Pulmonary artery endothelial cell (primary cell): ENCODE results near the gene SEC14L3. TPM values are rescaled to one million over a fixed set of nuclear protein-coding genes. Genes with fewer than 3 reads are reported as not detected.
"Not testable (repeated sequence)": the region's sequence is repeated elsewhere in the genome, so short reads cannot be mapped to it uniquely, and the experiment has no call there.

ENCODE experiments used
- DNase-seq: peaks from one replicate; pipeline ENCODE4 v3.0.0-alpha.2; 2011; ENCODE audit warnings: low read depth, low spot score
- total RNA-seq: library from RNA; depleted of rRNA; stranded (reverse); fragments of >200 nt; gene quantifications from 2 replicates; pipeline ENCODE4 v1.2.3, GENCODE V29; 2014

Gene SEC14L3
- total RNA-seq, 1 donor from 2014 or later = not detected

DNA sequence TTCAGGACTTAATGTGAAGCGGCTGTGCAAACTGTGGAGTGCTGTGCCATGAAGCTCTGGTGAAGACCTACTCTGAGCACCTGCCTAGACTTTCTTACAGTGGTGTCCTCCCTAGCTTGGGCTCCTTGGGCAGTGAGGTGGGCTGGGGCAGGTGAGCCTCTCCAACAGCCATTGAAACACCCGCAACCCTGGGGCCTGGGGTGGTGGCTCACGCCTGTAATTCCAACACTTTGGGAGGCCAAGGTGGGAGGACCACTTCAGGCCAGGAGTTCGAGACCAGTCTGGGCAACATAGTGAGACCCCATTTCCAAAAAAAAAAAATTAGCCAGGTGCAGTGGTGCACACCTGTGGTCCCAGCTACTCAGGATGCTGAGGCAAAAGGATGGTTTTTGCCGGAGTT, 14.3 kb upstream of the SEC14L3 start:
- DNase-seq = no peak

DNA sequence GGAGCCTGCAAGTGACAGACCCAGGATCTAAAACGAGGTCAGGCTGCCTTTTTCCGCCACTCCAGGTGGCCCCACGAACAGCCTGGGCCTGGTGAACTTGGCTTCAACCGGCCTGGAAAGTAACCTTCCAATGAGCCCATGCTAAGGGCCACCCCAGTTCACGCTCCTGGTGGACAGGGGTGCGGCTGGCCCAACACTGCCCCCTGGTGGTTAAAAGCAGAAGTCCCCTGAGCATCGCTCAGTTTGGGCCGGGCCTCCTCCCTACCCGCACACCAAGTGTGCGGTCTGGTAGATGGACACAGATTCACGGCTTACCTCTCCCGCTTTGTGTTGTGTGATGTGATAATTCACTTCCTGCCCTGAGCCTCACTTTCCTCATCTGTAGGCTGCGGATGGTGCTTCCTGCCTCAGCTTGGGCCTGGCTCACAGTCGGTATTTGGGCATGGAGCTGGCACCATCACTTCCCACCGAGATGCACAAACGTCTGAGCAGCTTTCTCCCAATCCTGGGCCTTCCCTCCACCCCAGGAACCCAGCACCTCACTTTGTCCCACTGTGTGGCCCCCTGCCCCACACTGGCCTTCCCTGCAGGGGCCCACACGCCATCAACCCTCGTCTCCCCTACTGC, 13.7 kb upstream of the SEC14L3 start:
- no peak for DNase-seq

DNA sequence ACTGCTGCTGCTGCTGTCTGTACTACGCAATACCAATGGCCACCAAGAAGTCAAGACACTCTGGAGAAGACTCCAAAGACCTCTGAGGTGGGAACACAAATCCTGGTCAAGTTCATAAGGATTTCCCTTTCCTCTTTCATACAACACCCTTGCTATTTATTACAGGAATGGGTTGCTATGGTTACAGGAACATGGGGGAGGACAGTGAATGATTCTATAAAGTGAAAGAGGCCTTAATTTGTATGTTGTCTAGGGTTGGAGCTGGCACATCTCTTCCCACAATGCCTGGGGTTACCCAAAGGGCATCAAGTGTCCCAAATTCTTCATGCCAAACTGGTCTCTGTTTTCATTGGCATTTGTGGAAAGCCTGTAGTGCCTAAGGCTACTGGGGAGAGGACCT, 11.4 kb upstream of the SEC14L3 start:
- DNase-seq = no peak

DNA sequence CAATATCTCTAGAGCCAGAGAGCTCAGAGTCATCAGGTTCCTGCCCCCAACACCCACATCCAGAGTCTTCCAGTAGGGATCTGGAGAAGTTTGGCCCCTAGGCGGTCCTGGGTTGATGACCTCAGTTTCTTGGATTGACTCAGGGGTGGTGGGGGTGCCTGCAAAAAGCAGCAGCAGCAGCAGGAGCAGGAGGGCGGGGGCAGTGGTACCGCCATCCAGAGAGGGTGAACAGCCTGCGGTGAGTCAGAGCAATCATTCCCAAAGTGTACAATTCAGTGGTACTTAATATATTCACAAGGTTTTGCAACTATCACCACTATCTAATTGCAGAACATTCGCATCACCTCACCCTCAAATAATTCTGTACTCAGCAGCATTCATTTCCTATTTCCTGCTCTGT, 9.9 kb upstream of the SEC14L3 start:
- DNase-seq = no peak

DNA sequence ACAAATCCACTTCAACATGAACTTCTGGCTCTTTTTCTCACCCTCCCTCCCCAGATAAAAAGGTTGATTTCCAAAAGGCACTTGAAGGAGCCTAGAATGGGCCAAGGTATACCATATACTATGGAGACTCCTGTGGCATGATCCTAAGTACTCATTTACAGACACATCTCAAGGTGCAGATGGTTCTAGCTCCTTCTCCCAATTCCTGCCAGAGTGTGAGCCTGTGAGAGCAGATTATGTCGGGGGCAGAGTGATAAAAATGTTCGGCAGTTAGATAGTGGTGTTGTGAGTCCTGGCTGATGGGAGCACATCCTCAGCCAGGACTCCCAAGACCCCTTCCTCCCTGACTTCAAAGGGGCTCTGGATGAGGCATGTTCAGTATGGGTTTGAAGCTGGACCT, 8.2 kb upstream of the SEC14L3 start:
- no peak for DNase-seq

DNA sequence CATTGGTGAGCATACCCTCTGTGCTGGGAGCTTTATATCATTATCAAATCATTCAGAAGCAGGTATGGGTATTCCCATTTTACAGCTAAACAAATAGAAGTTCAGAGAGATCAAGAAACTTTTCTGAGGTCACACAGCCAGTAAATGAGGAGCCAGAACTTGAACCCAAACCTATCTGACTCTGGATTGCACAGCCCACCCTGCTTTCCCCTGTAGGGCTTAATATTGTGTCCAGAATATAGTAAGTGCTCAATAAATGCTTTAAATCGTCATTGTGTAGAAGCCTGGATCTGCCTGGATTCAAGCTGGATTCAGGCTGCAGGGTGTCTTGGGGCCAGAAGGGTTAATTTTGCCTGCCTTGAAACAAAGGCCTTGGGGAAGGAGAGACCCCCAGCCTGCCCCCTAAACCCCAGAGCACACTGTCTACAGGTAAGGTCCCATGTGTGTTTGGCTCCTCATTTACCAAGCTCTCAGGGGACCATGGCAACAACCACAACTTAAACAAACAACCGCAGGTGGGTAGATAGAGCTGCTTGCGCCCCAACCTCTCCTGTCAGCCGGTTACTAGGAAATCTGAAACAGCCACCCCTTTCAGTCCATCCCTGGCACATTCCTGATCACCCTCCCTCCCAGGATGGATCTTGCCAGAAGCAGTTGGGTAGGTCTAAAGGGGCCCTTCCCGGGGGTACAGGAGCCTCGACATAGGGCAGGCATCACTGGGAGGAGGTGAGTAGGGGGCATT, 3.0 kb upstream of the SEC14L3 start:
- DNase-seq = no peak

DNA sequence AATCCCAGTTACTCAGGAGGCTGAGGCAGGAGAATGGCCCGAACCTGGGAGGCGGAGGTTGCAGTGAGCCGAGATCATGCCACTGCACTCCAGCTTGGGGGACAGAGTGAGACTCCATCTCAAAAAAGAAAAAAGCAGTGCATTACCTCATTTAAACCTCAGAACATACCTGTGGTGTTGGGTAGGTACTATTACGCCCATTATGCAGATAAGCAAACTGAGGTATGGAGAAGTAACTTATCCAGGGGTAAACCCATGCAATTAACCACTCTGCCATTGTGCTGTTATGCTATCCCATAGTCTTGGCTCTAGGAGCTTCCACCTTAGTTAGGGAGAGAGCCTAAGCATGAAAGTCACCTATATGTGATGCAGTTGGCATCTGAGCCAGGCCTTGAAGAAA, 2.3 kb upstream of the SEC14L3 start:
- DNase-seq = no peak

DNA sequence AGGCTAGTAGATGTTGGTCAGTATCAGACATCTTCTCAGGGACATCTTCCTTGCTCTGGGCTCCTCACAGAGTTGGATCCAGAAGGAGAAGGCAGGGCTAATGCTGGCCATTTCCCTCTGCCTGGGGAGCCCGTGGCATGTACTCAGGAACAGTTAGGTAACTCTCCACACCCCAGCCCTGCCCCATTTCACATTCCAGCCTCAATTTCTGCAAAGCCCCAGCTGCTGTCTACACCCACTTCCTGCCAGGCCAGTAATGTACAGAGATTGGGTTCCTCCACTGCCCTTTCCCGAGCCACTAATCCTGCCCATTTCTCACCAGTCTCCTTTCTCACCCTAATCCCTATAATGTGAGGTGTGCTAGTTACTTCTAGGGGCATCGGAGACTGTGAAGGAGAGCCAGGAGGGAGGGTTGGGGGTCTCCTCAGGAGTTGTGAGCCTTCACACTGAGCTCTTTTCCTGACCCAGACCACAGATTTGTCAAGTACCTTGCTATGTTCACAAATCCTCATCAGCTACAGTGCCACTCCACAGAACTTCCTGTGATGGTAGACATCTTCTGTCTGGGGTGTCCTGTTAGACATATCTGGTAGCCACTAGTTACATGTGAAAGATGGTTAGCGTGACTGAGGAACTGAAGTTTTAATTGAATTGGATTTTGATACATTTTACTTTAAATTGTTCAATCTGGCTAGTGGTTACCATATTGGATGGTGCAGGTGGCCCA, 1.3 kb upstream of the SEC14L3 start:
- DNase-seq = no peak

DNA sequence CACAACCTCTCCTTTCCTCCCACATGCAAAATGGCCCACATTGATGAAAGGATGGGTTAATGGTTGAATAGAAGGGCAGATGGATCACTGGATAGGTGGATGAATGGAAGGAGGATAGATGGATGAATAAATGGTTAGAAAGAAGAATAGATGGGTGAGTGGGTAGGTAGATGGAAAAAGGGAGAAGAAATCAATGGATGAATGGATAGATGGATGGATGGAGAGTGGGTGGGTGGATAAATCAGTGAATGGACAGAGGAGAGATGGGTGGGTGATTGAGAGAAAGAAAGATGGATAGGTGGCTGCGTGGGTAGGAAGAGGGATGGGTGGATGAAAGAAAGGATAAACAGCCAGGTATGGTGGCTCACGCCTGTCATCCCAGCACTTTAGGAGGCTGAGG, 1.2 kb downstream of the SEC14L3 start:
- DNase-seq = no peak

DNA sequence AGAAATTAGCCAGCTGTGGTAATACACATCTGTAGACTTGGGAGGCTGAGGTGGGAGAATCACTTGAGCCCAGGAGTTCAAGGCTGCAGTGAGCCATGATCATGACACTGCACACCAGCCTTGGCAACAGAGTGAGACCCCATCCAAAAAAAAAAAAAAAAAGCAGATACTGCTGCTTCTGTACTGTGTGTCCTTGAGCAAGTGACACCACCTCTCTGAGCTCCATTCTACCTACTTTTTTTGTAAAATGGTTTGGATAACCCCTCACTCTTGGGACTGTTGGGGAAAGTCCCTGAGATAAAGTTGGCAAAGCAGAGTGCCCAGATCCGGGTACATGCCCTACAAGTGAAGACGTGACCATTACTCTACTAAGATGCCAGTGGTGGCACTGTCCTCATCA, 2.7 kb downstream of the SEC14L3 start:
- DNase-seq = no peak

DNA sequence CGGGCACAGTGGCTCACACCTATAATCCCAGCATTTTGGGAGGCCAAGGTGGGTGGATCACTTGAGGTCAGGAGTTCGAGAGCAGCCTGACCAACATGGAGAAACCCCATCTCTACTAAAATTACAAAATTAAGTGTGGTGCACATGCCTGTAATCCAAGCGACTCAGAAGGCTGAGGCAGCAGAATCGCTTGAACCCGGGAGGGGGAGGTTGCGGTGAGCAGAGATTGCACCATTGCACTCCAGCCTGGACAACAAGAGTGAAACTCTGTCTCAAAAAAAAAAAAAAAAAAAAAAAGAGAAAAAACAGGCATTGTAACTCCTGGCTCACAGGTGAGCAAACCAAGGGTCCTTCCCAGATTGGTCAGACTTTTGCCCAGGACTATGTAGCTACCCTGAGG, 11.3 kb downstream of the SEC14L3 start:
- not testable (repeated sequence) for DNase-seq

DNA sequence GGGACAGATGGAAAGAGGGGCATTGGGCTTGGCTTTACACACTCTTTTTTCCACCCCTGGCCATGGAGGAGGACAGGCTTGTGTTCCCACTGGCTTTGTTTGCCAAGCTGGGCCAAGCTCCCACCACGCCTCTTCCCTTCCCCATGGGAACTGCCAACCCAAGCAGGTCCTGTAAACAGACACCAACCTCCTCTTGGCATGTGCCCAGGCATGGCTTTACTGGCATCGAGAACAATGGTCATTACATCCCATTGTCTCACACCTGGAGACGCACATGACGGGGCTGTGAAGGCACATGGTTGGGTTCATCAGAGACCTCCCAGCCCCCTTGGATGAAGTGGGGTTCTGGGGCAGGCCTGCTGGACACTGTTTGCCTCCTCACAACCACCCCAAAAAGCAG, 11.7 kb downstream of the SEC14L3 start:
- no peak for DNase-seq

DNA sequence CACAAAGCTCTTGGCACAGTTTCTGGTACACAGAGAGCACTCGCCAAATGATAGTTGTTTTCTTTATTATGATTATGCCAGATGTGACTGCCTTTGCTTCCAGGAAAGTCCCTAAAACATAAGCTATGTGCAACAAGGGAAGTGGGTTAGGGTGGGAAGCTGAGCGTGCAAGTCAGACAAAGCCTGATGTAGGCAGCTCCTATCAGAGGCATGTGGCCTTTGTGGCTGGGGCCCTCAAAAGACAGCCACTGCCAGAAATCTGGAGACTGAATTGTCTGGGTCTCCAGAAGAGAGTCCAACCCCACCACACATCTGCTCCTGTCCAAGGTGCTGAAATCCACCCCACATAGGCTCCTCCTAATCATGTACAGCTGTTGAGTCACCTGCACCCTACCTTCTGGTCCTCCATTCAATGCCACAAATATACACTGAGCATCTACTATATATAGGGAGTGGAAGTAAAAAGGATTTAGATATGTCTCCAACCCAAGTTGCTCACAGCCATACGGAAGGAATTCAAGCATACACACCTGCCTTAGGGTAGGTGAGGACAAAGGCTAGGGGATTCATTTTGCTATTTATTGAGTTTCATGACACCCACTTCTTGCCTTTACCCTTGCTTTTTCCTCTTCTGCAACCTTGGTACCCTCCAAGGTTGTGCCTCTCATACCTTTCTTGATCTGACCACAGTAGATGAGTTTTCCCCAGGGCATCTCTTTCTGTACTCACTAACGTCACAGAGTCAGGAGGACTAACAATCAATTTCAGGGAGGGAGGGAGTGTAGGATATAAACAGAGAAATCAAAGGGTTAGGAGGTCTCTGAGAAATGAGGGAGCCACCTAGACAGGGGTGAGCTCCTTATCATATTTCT, 12.4 kb downstream of the SEC14L3 start:
- DNase-seq = no peak

DNA sequence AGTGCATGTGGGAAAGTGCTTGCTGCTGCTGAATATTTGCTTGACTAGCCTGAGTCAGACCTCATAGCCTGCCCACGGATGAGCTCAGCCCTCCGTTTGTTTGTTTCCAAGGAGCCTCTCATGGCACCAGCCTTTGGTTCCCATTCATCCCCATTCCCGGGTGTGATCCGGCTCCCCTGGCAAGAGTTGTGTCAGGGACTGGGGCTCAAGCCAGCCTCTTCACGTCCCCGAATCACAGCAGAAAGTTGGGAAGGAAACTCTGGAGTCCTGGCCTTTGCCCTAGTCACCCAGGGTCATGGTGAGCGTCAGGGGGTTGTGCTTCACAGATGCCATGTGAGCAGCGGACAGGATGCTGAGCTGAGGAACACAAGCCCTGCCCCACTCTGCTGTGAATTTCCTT, 13.8 kb downstream of the SEC14L3 start:
- no peak for DNase-seq

DNA sequence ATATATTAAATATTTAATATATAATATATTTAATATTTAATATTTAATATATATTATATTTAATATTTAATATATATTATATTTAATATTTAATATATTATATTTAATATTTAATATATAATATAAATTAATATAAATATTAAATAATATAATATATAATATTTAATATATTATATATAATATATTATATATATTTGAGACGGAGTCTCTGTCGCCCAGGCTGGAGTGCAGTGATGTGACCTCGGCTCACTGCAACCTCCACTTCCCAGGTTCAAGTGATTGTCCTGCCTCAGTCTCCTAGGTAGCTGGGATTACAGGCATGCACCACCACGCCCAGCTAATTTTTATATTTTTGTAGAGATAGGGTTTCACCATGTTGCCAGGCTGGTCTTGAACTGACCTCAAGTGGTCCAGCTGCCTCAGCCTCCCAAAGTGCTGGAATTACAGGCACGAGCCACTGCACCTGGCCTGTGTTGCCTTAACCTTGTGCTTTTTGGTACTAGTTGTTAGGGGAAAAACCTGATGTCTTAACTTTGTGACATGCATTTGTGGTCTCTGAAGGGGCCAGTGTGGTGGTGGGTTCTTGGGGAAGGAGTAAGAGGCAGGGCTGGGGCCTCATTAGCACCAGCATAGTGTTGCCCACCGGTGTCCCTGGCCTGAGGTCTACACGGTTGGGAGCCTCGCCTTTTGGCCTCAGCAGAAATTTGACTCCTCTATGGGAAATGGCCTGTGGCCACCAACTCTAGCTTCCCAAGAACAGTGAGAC, 16.6 kb downstream of the SEC14L3 start:
- DNase-seq = no peak

DNA sequence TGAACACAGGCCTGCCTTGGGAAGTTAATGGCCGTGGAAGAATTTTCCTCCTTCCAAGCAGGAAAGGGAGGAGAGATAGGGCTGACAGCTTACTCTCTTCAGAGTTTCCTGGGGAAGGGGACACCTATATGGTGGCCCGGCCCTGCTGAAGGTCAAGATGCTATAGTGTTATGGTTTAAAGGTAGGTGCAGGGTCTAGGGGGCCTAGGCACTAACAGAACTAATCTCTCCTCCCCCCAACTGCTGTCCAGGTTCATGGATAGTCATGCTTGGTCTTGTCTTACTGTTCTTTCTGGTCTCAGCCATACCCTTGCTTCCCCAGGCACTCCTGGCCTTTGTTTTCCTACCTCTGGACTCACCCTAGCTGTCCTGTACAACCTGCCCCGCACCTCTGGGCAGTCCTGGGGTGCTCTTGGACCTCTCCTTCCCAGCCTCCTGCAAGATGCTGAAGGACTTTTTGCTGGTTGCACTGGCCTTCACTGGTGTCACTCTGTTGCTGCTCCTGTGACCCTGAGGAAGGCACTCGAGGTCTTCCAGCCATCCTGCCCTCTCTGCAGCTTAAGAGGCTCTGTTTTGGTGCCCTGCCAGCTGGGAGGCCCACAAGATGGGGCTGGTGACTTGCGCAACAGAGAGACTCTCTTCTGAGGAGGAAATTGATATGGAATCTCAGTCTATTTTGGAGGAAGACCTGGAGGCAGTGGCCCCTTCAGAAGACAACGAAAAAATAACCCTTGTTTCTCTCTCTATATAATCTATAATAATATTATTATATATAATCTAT, 17.9 kb downstream of the SEC14L3 start:
- no peak for DNase-seq

DNA sequence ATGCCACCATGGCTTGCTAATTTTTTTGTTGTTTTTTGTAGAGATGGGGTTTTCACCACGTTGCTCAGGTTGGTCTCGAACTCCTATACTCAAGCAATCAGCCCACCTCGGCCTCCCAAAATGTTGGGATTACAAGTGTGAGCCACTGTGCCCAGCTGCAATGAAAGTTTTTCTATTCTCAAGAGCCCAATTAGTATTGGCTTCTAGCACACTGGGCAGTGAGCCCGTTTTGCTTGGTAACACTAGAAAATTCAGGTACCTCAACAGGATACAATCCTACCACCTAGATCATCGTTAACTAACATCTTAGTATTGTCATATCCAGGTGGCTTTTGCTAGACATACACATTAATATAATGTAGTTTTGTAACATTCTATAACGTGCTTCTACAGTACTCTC, 19.0 kb downstream of the SEC14L3 start:
- no peak for DNase-seq

DNA sequence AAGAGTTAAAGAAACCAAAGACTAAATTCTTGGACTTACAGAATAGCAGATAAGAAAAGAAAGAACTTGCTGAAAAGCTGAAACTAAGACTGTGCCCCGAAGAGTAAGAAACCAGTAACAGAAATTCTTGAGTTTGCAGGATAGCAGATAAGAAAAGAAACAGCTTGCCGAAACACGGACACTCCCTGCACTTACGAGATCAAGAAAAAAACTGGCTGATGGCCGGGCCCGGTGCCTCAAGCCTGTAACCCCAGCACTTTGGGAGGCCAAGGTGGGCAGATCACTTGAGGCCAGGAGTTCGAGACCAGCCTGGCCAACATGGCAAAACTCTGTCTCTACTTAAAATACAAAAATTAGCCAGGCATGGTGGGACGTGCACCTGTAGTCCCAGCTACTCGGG, 20.3 kb downstream of the SEC14L3 start:
- DNase-seq = not testable (repeated sequence)

DNA sequence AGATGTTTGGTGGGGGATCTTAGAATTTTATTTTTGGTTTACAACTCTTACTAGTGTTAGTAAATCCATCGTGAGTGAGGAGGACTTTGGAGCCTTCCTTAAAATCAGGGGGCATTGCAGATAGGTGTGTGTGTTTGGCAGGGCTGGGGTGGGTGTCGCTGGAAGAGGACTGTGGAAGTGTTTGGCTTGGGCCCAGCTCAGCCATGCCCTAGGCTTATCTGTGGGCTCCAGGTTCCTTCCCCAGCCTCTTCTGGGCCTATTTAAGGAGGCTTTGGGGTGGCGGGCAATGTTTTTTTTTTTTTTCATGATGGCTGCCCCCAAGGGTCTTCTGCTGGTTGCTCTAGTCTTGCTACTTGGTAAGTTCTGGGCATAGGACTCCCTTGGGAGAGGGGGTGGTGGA, 24.2 kb downstream of the SEC14L3 start:
- no peak for DNase-seq

DNA sequence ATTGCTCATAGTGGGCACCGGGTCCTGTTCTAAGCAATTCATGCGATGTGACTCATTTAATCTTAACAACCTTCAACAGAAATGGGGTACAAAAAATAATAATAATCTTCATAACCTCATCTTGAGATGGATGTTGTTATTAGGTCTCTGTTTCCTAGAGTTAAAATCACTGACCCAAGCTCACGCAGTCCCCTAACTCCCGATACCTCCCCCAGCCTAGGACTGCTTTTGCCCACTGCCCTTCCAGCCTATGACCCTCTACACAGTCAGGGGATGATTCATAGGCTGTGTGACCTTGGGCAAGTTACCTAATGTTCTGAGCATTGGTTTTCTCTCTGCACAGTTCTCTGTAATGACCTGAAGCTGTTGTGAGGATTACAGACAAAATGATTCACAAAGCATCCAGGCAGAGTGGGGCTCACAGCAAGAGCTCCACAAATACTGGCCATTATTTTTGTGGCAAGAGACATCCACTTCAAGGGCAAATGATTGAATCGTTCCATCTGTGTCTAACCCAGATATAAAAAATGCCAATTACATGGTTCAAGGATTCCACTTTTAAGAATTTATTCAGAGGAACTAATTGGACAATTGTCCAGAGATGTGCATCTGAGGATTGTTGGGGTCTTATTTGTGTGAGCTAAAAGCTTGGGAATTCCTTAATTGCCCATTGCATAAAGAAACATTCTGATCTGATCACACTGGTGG, 26.2 kb downstream of the SEC14L3 start:
- no peak for DNase-seq
